ENCODE measurements around the gene GSTP1. TPM values are rescaled to one million over a fixed set of nuclear protein-coding genes. Genes with fewer than 3 reads are reported as not detected.
A peak's percentile ranks its signal among the peaks of the same experiment; 100 is the strongest.
"Not testable (repeated sequence)": the region's sequence is repeated elsewhere in the genome, so short reads cannot be mapped to it uniquely, and the experiment has no call there.

Gene GSTP1
- total and polyA plus RNA-seq, 12 donors, result 249 to 642 (median 332) TPM

- intact Hi-C loops (cut with DNase I), result no loop called here
- WGBS, 2 donors, result 24 to 30% methylated on average over 11 of the region's 11 CpGs
- Histone ChIP-seq H3K36me3 (peaks cover 0 to 19% (median 11%) of the 10 kb centered on the region in 9 donors), H3K4me1 (peaks cover 8 to 36% (median 18%) of the 10 kb centered on the region in 9 donors), H3K4me3 (no peak overlapping the region), H3K27ac (peak overlapping the region in 1 of 10 donors; percentile 56), H3K9me3 (no peaks in the 10 kb centered on the region), H3K27me3 (peaks cover 0 to 17% (median 12%) of the 10 kb centered on the region in 7 donors)
- peak in 4 of 8 donors; percentile 19 to 28 (median 22) for ATAC-seq
- TF ChIP-seq CTCF (IDR thresholded peaks at IDR 0.05), result no peak
- DNase-seq, result peak in 1 of 2 donors; percentile 4
Measured at GRCh38 chr11:67616431-67617242, 33.0 kb downstream of the GSTP1 start.

GRCh38 chr11:67617243-67617953 is 33.8 kb downstream of the GSTP1 start:
- no peak for TF ChIP-seq CTCF (IDR thresholded peaks at IDR 0.05)
- peaks cover 0 to 17% (median 12%) of the 10 kb centered on the region in 7 donors for H3K27me3 ChIP-seq
- intact Hi-C loops (cut with DNase I), result no loop called here
- WGBS, 2 donors, result 54 to 66% methylated on average over 7 of the region's 7 CpGs
- H3K9me3 ChIP-seq, result no peaks in the 10 kb centered on the region
- H3K27ac ChIP-seq, result peak overlapping the region in 1 of 10 donors; percentile 56
- DNase-seq (no peak), ATAC-seq (no peak)
- H3K4me1 ChIP-seq, result peaks cover 8 to 36% (median 18%) of the 10 kb centered on the region in 9 donors
- no peak overlapping the region for H3K4me3 ChIP-seq
- H3K36me3 ChIP-seq, result peaks cover 0 to 11% (median 4%) of the 10 kb centered on the region in 9 donors

GRCh38 chr11:67618901-67619659 is 35.5 kb downstream of the GSTP1 start:
- DNase-seq; intact Hi-C loops (cut with DNase I); ATAC-seq: not testable (repeated sequence)

GRCh38 chr11:67619683-67620618 is 36.3 kb downstream of the GSTP1 start:
- H3K36me3 ChIP-seq; H3K27ac ChIP-seq; H3K9me3 ChIP-seq; H3K4me3 ChIP-seq; intact Hi-C loops (cut with DNase I); ATAC-seq; DNase-seq: not testable (repeated sequence)
- WGBS, 2 donors, result 85 to 90% methylated on average over 33 of the region's 33 CpGs
- peaks cover 0 to 15% (median 8%) of the 10 kb centered on the region in 7 donors for H3K27me3 ChIP-seq
- H3K4me1 ChIP-seq, result peaks cover 0 to 22% (median 8%) of the 10 kb centered on the region in 9 donors

More at GRCh38 chr11:67618901-67619659, 35.5 kb downstream of the GSTP1 start:
- peaks cover 0 to 17% (median 12%) of the 10 kb centered on the region in 7 donors for H3K27me3 ChIP-seq
- WGBS, 2 donors, result 90 to 92% methylated on average over 33 to 40 of the region's 40 CpGs
- peaks cover 4 to 29% (median 12%) of the 10 kb centered on the region in 9 donors for H3K4me1 ChIP-seq
- not testable (repeated sequence) for H3K4me3 ChIP-seq, H3K27ac ChIP-seq, H3K9me3 ChIP-seq, H3K36me3 ChIP-seq

- H3K27me3 ChIP-seq; intact Hi-C loops (cut with DNase I); H3K36me3 ChIP-seq; H3K9me3 ChIP-seq; H3K4me3 ChIP-seq; H3K27ac ChIP-seq; ATAC-seq; DNase-seq: not testable (repeated sequence)
- peaks cover 0 to 20% (median 7%) of the 10 kb centered on the region in 9 donors for H3K4me1 ChIP-seq
- WGBS, 2 donors, result 86 to 90% methylated on average over 13 of the region's 13 CpGs
Measured at GRCh38 chr11:67620621-67621020, 37.0 kb downstream of the GSTP1 start.

GRCh38 chr11:67621928-67622327 is 38.3 kb downstream of the GSTP1 start:
- WGBS, 2 donors, result 56 to 61% methylated on average over 3 of the region's 3 CpGs
- H3K9me3 ChIP-seq; H3K4me3 ChIP-seq; intact Hi-C loops (cut with DNase I); H3K27ac ChIP-seq; DNase-seq; H3K4me1 ChIP-seq; H3K27me3 ChIP-seq; H3K36me3 ChIP-seq; ATAC-seq: not testable (repeated sequence)

GRCh38 chr11:67622905-67623304 is 39.3 kb downstream of the GSTP1 start:
- peak overlapping the region in 1 of 10 donors; percentile 51 for H3K27ac ChIP-seq
- H3K4me1 ChIP-seq; H3K4me3 ChIP-seq; intact Hi-C loops (cut with DNase I); DNase-seq; H3K9me3 ChIP-seq; ATAC-seq; H3K36me3 ChIP-seq; H3K27me3 ChIP-seq: not testable (repeated sequence)
- WGBS, 2 donors, result 26 to 54% methylated on average over 7 of the region's 7 CpGs

All from heart right ventricle (tissue), 16 donors.